Activated CD8-positive, alpha-beta memory T cell treated with anti-CD3 and anti-CD28 coated beads, Interleukin-2, amount 50 U/mL, for 48 hours (primary cell): Measurements from ENCODE around the gene FN1.
"Not testable (repeated sequence)": the region's sequence is repeated elsewhere in the genome, so short reads cannot be mapped to it uniquely, and the experiment has no call there.

Experiments used
- DNase-seq: peaks from one replicate; pipeline ENCODE4 v3.0.0-alpha.2; 2020

FN1 gene

DNA sequence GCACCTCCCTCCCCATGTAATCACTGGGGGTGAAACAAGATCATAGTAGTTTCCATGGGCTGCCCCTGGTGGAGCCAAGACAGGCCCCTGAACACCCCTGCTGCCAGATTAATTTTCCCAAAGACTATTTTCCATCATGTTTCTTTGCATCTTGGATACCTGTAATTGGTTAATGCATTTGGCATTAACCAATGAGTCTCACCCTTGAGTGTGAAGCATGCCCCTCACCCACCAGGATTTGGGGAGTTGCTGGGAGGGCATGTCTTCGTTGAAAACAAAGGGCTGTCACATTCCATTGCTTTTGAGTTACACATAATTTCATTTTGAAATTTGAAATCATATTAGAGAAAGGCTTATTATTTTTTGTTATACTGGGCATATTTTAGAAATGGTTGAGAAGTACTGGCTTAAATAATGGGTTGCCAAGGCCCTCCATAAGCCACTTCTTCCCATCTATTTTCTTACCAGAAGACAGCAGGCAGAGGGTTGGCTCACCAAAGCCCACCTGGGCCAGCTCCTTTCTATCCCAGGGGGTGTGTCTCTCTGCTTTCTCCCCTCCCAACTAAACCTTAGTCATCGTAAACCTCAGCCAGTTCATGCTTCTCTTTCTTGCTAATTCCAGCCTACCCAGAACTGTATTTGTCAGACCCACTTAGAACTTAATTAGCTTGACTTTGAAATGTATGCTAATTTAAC lies 72.3 kb downstream of the FN1 start:
- DNase-seq: no peak

DNA sequence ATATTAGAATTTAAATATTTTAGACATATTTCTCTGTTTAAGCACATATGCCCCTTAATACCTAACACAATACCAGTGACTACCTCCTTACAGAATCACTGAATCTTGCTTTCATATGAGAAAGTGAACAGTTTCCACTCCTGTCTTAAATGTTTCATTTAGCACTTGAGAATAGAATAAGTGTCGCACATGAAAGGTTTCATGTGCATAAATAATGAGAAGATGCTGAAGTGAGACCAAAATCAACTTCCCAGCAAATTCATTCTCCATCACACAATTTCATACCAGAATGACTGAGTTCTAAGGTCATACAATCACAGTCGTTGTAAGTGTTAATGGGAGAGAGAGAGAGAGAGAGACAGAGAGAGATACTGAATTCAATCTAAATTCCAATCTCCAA lies 72.8 kb downstream of the FN1 start:
- DNase-seq: no peak

DNA sequence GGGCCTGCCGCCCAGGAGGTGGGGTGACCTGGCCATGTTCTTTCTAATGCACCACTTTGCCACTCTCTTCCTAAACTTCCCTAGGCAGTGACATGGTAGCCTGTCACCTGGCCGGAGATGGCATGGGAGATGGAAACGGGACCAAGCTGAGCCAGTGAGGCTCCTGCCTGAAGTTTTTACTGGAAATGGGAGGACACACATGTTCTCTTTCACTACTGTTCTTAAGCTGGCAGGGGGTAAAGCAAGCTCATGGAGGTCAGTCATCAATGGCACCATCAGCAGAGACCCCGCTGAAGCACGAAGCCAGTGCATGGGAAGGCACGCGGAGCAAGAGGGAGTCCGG lies 73.3 kb downstream of the FN1 start:
- no peak for DNase-seq

DNA sequence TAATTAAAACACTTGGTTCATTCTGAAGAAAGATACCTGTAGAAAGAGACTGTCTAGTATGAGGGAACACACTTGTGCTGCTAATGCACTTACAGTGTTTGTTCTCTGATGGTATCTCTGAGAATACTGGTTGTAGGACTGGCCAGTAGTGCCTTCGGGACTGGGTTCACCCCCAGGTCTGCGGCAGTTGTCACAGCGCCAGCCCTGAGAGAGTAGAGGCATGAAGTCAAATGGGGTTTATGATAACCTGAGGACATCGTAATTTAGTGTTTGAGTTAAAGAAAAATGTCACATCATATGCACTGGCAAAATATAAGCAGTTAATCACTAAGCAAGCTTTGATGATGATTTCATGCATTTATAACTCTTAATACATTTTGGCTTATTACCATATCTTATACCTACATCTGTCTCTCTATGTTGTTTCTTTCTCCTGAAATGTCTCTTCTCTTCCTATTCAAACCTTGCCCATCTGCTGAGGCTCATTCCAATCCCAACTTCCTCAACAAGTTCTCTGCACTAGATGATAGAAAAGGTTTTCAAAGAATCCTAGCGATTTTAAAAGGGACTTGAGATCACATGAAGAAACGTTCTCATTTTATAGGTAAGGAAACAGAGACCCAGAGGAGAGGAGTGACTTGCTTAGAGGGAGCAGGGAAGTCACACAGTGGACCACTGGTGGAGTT lies 73.8 kb downstream of the FN1 start:
- DNase-seq: no peak

DNA sequence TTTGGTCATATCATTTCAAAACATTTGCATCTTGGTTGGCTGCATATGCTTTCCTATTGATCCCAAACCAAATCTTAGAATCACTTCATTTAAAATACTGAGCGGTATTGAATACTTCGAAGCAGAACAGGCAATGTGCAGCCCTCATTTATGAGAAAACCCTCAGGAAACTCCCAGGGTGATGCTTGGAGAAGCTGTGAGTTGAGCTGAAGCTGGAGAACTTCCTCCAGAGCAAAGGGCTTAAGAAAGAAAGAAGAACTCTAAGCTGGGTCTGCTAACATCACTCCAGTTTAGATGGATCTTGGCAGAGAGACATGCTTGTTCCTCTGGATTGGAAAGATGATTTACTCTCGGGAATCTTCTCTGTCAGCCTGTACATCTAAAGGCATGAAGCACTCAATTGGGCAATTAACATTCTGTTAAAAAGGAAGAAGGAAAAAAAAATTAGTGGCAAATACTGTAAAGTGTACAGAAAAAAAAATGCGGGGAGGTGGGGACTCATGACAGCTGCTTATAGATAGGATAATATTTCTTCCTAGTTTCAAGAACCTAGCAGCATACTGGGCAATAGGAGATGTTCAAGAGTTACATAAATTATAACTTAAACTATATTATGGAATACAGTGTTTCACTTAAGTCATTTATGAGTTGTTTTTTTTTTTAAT lies 74.5 kb downstream of the FN1 start:
- DNase-seq: no peak

DNA sequence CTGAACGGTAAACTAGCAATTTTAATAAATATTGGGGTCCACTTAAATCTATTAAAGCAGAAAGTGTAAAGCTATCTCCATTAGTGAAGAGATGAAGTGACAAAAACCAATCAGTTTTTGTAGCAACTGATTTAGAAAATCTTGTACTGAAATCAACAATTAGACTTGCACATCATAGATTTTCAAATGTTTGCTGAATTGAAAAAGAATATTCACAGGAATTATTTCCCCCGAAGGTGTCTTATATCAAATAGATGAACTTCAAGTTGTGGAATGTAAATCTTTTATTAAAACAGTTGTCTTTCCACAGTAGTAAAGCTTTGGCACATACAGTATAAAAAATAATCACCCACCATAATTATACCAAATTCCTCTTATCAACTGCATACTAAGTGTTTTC lies 75.3 kb downstream of the FN1 start:
- no peak for DNase-seq

DNA sequence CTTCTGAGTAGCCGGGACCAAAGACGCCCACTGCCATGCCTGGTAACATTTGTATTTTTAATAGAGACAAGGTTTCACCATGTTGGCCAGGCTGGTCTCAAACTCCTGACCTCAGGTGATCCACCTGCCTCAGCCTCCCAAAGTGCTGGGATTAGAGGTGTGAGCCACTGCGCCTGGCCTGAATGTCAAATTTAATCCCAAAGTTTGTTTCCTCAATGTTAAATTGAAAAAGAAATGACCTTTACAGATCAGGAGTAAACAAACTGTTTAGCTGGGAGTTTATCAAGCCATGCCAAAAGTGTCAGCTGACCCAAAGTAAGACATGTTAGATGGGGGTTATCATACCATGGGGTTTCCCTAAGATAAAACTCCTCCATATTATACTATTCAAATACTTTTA lies 75.8 kb downstream of the FN1 start:
- not testable (repeated sequence) for DNase-seq

DNA sequence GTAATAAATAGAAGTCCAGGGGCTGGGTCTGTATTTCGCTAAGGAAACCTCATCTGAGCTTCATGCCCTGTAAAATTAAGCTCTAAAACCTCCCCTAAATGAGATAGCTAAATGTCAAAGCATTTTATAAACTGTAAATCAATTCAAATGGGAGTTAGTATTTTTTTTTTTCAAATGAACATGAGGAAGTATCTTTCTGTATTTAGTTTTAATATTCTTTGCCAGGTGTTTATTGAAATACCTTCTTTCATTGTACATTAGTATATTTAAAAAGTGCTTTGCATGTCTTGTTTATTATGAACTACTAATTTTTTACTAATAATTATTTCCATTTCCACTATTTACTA lies 76.3 kb downstream of the FN1 start:
- DNase-seq: no peak

DNA sequence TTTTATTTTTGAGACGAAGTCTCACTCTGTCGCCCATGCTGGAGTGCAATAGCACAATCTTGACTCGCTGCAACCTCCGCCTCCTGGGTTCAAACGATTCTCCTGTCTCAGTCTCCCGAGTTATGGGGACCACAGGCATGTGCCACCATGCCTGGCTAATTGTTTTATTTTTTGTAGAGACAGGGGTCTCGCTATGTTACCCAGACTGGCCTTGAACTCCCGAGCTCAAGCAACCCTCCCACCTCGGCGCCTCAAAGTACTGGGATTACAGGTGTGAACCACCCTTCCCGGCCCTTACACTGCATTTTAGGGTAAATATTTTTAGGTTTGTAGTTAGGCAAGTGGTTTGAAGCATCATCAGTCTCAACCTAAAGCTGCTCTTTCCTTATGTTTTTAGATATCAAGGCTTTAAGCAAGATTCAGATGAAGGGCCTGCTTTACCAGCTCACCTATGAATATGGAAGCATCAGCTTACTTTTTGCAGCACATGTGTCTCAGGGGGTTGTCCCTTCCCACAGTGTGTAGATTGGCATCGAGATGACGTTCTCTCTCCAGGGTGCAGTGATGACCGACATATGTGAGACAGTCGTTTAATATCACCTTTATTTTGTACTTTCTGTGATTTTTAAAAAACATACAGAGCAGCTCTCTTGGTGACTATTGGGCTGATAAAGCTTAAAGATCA lies 76.8 kb downstream of the FN1 start:
- DNase-seq: no peak

DNA sequence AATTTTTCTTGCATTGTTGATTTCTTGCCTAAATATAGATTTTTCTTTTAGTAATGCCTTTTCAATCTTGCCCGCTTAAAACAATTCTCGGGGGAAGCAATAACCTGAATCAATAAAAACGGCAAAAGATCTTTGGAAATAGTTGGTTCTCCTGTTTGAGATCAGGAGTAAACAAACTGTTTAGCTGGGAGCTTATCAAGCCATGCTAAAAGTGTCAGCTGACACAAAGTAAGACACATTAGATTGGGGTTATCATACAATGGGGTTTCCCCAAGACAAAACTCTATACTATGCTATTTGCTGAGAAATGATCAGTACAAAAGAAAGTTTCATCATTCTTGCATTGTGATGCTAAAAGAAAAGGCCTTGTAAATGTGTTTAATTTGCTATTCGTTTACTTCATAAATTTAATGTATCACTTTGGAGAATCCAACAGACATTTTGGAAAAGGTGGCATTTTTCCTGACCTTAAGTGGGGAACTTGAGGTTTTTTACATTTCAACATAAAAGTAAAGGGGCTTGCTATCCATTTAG lies 77.5 kb downstream of the FN1 start:
- DNase-seq: no peak

DNA sequence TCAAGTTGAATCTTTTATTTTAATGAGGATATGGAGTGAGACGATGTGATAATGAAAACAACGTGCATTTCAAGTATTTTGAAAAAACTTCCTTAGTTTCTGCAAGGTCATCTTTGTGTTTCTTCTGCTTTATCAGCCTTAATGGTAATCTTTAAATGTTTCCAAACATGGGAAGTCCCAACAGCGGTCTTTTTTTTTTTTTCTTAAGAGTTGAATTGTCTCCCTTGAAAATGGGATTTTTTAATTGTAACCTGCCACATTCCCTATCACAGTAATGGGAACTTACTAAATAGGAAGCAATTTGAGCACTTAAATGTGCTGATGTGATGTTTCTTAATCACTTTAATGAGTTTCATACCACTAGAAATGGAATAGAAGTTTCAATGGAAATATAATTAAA lies 78.2 kb downstream of the FN1 start:
- no peak for DNase-seq

DNA sequence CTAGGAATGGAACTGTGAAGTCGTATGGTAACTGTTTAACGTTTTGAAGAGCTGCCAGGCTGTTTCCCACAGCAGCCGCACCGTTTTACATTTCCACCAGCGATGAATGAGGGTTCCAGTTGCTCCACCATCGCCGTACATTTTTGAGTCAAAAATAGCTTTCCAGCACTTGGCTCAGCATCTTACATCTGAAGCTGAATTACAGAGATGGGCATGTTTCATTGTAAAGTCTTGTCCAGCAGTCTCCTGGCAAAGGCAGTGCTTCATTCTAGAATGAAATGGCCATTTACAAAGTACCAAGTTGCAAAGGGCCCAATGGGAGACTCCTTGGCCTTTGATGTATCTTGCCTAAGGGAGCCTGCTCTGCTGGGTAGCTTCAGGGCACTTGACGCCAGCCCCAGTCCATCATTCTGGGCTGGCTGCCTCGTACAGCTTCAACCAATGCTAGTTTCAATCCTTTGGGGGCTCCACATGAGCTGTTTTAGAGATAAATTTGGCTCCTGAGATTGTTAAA lies 78.9 kb downstream of the FN1 start:
- DNase-seq: no peak

DNA sequence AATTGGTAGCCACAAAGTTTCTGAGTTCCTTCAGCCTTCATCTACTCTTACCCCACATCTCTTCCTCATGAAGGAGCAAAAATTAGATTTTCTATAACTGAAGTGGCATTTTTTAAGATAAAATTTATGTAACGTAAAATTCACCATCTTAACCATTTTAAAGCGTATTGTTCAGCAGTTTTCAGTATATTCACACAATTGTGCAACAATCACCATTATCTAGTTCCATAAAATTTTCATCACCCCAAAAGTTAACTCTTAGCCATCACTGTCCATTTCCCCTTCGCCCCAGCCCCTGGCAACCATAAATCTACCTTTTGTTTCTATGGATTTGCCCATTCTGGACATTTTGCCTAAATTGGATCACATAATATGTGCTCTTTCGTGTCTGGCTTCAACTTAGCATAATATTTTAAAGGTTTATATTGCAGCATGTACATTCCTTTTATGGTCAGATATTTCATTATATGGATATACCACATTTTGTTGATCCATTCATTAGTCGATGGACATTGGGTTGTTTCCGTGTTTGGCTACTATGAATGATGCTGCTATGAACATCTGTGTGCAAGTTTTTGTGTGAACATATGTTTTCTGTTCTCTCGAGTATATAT lies 79.4 kb downstream of the FN1 start:
- DNase-seq: no peak

DNA sequence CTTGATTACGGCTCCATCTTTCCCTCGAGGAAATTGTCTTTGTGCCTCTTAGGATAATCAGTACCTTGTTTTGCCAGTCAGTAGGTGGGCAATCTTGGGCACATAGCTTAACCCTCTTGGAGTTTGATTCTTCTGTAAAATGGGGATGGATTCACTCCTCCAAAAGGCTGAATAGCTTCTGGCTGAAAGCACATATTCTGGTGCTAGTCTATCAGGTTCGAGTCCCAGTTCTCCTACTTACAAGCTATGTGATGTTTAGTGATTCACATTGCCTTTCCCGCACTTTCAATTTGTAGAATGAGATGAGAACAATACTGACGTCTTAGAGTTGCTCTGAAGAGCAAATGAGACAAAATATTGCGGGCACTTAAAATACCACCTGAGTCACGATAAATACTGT lies 80.1 kb downstream of the FN1 start:
- no peak for DNase-seq

DNA sequence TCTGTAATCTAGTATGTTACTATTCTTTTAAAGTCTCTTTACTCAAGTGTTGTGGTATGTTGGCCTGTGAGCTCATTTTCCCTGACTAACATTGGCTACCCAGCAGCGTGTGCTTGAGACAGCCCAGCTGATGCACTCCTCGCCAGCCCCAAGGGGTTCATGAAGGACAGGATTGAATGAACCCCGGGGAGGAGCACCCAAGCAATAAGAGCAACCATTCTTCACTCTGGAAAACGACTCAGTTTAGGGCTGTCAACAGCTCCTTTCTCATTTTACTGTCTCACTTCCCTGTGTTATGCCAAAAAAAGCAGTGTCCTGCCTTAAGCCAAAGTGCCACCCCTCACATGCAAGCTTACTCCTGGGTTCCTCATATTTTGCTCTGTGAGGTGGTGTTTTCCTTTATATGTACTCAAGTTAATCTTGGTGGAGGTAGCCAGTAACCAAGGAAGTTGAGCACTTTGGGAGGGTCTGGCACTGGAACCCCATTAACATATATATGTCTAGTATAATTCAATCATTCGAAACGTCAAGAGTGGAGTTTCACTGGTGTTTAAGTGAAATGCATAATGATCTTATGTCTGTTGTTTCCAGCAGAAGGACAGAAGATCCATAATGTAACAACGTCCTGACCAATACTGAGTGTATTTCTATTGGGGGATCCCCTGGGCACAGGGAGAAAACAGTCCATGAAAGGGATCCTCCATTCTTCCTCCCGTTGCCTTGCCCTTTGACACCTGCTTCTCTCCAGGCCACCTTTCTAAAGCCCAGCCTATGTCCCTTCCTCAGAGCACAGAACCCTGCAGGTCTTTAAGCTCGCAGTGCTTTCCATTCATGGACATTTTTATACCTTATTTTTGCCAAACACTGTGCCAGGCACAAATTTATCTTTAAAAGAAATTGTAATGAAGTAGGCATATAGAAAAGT lies 80.8 kb downstream of the FN1 start:
- DNase-seq: no peak

DNA sequence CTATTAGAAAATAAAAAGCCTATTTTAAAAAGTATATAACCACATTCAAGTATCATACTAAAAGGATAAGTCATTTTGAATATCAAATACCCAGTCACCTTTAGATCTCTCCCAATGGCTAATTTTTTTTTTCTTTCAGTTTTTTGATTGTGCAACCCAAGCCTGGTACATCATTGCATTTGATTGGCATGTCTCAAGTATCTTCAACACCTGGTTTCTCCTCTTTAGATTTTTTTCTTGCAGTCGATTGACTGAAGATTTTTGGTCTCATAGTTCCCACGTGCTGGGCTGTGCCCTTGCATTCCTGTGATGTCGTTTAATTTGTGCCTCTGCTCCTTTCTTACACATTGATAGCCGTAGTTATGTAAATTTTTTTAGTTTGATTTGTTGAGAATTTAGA lies 83.3 kb downstream of the FN1 start:
- no peak for DNase-seq

DNA sequence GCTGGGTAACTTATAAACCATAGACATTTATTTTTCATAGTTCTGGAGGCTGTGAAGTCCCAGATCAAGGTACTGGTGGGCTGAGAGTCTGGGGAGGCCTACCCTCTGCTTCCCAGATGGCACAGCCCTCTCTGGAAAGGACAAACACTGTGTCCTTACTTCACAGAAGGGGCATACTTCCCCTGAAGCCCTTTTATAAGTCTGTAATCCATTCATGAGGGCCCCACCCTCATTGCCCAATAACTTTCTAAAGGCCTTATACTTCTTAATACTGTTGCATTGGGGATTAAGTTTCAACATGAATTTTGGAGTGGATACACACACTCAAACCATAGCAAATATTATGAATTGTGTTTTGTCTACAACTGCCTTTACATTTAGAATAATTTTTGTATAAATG lies 88.0 kb downstream of the FN1 start:
- no peak for DNase-seq

DNA sequence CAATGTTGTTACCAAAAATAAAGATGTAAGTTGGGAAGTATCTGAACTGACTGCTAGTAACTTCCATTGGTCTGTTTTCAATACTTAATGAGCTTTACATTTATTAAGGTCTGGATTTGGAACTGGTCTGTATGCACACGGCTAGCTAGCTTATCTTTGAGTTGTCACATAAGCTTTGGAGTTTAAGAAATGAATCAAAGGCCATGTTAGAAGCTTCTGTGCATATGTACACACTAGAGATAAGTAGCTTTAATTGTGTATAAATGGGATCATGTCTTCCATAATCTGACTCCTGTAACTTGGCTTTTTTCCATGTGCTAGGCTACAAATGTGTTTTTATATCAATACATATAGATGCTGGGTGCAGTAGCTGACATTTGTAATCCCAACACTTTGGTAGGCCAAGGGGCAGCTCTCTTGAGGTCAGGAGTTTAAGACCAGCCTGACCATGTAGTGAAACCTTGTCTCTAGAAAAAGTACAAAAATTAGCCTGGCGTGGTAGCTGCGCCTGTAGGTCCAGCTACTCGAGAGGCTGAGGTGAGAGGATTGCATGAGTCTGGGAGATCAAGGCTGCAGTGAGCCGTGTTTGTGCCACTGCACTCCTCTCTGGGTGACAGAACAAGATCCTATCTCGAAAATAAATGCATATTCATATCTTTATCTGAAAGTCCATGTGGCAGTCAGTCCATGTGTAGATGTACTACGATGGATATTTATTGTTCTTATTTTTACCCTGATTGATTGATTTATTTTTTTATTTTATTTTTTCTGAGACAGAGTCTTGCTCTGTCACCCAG lies 96.8 kb downstream of the FN1 start:
- no peak for DNase-seq

DNA sequence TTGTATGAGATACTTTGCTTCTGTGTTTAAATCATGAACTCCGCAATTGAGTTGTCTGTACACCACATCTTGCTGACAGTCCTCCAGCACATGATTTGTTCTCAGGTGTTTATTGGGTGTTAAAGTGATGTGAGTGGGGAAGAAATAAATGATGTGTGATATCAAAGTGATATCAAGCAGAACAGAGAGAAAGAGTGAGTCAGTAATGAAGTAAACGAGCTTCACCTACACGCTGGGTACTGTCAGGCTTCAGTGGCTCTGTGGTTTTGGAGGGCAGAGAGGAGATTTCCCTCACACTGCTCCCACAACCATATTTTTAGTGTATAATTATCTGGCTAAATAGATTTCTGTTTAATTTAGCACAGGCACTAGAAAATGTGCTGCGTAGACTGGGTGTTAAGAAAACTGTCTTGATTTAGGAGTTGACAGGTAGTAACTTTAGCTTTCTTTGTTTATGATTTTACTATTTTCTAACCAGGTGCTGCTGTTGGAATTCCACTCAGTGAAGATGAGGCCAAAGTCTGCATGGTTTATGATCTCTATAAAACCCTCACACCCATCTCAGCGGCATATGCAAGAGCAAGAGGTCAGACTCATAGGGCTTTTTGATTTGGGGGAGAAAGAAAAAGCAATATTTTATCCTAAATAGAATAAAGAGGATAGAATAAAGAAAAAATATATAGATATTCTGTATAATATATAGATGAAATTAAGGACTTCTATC lies 102.8 kb downstream of the FN1 start:
- no peak for DNase-seq

DNA sequence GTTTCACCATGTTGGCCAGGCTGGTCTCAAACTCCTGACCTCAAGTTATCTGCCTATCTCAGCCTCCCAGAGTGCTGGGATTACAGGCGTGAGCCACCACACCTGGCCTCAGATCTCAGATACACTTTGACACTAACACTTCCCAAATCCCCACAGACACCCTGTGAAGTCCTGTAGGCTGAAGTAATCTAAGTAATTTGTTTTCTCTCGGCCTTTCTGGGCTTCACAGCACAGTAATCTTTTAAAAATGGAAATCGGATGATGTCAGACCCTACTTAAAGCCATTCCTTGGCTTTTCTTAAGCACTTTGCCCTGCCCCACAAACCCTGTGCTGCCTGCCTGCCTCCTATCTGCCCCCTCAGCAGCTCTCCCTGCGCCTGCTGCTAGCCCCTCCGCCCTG lies 107.8 kb downstream of the FN1 start:
- DNase-seq: no peak
